GM19043 (cell line): ENCODE results near the gene LSM14A.
"Not testable (repeated sequence)": the region's sequence is repeated elsewhere in the genome, so short reads cannot be mapped to it uniquely, and the experiment has no call there.

Source experiments
- ATAC-seq: cut with Tn5 transposase; IDR thresholded peaks from one replicate; pipeline ENCODE4 v1.9.1; 2021; ENCODE audit warnings: low read depth; ENCODE audit not compliant: unreplicated experiment

LSM14A gene

GRCh38 chr19:34189199-34189916 is 17.1 kb downstream of the LSM14A start:
- ATAC-seq, result no peak

GRCh38 chr19:34189917-34190425 is 17.7 kb downstream of the LSM14A start:
- no peak for ATAC-seq

DNA sequence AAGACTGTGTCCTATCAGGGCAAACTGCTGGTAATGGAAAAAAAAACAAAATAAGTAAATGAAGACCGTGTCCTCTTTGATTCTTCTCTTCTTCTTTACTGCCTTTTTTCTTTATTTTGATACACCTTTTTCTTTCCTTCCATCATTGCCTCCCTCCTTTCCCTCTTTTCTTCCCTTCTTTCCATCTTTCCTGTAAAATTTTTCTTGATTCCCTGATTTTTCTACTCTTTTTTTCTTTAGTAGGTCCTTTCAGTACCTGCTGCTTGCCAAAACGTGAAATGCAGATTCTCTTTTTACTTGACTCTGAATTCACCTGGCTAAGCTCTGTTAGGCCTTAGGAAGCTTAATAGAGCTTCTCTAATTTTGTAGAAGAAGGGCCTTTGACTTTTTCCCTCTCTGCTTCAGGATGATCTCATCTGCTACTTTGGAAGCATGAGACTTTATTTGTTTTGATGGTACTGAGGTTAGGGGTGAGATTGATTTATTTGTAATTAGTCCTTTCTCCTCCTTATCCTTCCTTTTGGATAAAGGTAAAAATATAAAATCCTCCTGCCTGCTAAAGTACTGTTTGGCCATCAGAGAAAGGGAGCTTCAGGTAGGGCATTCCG is 19.2 kb downstream of the LSM14A start:
- ATAC-seq, result no peak

DNA sequence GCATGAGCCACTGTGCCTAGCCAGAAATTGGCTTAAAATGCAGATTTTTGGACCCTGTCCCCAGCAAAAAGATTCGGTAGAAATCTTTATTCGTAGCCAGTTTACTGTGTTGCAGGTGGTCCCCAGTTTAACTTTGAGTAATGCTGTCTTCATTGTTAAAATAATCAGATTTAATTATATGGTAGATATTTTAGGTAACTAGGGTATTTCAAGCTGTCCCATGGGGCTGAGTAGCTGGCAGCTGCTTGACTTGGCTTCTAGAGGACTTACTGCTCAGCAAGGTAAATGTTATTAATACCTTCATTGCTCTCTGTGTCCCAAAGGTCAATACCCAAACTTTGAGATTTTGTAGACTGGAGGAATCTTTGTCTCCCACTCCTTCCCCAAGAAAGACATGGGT is 21.1 kb downstream of the LSM14A start:
- ATAC-seq, result no peak

DNA sequence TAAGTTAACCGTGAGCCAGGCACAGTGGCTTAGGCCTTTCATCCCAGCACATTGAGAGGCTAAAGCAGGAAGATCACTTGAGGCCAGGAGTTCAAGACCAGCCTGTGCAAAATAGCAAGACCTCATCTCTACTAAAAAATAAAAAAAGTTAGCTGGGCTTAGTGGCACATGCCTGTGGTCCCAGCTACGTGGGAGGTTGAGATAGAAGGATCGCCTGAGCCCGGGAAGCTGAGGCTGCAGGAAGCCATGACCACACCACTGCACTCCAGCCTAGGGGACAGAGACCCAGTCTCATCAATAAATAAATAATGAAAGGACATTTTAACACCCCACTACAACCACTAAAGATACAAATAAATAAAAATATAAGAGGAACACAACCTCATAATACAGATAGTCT is 21.6 kb downstream of the LSM14A start:
- ATAC-seq, result no peak

GRCh38 chr19:34201133-34201532 is 28.8 kb downstream of the LSM14A start:
- no peak for ATAC-seq

DNA sequence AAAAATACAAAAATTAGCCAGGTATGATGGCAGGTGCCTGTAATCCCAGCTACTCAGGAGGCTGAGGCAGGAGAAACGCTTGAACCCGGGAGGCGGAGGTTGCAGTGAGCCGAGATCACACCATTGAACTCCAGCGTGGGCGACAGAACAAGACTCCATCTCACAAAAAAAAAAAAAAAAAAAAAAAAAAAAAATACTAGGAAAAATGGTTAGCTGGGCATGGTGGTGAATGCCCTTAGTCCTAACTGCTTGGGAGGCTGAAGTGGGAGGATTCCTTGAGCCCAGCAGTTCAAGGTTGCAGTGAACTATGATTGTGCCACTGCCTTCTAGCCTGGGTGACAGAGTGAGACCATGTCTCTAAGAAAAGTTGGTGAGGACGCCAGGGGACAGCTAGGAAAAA is 33.0 kb downstream of the LSM14A start:
- ATAC-seq, result not testable (repeated sequence)

DNA sequence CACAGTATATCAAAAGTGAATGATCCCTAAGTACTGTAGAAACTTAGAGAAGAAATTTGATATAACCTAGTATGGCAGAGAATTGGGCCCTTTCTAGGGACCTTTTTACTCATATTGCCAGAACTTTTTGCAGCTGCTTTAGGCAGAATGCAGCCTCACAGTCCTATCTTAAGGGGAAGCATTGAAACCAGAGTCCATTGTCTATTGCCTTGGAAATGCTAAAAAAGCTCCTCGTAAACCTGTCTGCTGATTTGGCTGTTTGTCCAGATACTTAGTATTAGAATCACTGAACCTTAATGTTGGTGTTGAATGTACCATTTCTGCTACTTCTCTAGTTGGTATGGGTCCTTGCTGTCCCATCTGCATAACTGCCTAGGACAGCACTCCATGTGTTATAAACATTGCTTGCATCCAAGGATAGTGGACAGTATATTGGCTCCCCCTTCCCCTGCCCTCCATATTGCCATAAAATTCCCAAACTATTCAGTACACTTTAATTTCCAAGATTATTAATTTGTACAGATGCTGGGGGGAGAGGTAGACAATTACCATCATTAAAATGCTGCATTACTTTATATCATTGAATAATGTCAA is 36.1 kb downstream of the LSM14A start:
- ATAC-seq, result no peak

- ATAC-seq, result no peak
Measured at GRCh38 chr19:34209726-34210125, 37.4 kb downstream of the LSM14A start.

GRCh38 chr19:34213283-34213682 is 41.0 kb downstream of the LSM14A start:
- ATAC-seq, result no peak

DNA sequence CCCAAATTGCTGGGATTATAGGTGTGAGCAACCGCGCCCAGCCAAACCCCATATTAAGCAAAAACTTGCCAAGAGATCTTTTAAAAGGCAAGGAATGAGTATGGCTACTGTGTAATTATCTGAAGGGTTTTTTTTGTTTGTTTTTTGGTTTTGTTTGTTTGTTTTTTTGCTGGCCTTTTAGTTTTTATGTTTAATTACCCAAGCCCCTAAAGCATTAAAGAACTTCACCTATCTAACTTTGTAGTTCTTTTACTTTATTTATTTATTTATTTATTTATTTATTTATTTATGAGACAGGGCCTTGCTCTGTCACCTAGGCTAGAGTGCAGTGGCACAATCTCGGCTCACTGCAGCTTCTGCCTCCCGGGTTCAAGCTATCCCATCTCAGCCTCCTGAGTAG is 41.7 kb downstream of the LSM14A start:
- no peak for ATAC-seq

DNA sequence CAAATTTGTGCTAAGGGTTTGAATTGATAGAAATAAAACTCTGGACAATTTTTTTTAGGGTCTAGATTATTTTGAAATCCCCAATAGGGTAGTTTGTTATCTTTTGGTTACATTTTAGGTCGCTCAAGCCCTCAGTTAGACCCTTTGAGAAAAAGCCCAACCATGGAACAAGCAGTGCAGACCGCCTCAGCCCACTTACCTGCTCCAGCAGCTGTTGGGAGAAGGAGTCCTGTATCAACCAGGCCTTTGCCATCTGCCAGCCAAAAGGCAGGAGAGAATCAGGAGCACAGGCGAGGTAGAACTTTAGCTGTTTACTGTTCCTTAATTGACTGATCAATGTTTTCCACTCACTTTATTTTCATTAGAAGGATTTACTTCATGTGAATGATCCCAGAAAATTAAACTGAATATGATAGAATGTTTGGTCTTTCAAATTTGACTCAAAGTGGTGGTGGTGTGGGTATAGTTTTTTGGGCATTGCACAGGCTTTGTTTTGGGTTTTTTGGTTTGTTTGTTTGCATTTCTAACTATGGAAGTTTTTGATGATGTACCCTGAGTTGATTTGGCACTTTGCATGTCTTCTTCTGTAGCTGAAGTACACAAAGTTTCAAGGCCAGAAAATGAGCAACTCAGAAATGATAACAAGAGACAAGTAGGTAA is 42.8 kb downstream of the LSM14A start:
- ATAC-seq, result no peak

DNA sequence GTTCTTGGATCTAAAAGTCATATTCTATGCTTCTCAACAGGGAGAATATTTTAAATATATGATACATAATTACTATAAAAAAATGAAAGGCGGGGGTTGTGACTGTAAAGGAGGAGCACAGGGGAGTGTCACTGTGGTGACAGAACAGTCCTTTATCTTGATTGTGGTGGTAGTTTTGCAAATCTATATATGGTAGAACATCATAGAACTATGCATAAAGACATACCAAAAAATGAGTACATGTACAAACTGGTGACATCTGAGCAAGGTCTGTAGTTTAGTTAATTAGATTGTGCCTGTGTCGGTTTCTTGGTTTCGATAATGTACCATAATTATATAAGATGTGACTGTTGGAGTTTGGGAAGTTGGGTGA is 43.3 kb downstream of the LSM14A start:
- no peak for ATAC-seq

DNA sequence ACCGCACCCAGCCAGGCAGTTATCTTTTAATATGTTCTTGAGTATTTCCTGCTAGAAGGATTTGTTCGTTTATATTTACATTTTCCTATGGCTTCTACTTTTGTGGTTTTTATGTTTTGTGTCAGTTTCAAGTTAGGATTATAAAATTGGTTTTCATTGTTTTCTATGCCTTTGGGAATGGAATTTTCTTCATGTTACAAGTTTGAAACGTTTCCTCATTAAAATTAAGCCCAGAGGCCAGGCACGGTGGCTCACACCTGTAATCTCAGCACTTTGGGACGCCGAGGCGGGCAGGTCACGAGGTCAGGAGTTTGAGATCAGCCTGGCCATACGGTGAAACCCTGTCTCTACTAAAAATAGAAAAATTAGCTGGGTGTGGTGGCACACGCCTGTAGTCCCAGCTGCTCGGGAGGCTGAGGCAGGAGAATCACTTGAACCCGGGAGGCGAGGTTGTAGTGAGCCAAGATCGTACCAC is 44.5 kb downstream of the LSM14A start:
- ATAC-seq, result not testable (repeated sequence)

GRCh38 chr19:34217952-34218817 is 45.9 kb downstream of the LSM14A start:
- no peak for ATAC-seq

DNA sequence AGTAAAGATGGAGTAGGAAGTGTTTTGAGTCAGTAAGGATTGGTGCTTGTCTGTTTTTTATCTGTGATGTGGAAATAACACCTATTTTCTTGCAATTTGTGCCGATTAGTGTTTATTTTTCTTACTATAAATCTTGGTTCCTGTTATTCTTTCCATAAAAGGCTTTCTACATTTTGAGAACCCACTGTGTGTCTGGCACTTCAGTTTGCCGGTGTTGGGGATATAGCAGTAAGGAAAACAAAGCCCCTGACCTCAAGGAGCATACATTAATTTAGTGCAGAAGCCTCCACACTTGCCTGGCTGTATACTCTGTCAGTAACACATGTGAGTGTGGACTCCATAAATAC is 46.5 kb downstream of the LSM14A start:
- ATAC-seq, result no peak

GRCh38 chr19:34220472-34221063 is 48.3 kb downstream of the LSM14A start:
- ATAC-seq, result no peak

GRCh38 chr19:34222386-34222785 is 50.1 kb downstream of the LSM14A start:
- no peak for ATAC-seq

GRCh38 chr19:34224996-34225658 is 52.8 kb downstream of the LSM14A start:
- ATAC-seq, result no peak

GRCh38 chr19:34225659-34226015 is 53.3 kb downstream of the LSM14A start:
- no peak for ATAC-seq
